ENCODE data around the gene CIZ1. TPM values are rescaled to one million over a fixed set of nuclear protein-coding genes. Genes with fewer than 3 reads are reported as not detected.

The CIZ1 gene
- total RNA-seq, 1 donor from 2014 or later, result 186 TPM

DNA sequence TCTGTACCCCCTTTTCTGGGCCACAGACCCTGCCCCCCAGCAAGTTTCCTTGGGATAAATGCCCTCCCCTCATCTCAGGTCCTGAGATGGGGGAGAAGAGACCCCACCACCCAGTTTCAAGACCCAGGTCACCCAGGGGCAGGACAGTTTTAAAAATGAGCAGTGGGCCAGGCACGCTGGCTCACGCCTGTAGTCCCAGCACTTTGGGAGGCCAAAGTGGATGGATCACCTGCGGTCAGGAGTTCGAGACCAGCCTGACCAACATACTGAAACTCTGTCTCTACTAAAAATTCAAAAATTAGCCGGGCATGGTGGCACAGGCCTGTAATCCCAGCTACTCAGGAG lies 69.9 kb downstream of the CIZ1 start:
- no peak overlapping the region for H3K4me3 Mint-ChIP-seq
- no peak for DNase-seq (ENCODE audit: extremely low spot score, unreplicated experiment)
- peaks cover 15% of the 10 kb centered on the region for H3K4me1 Mint-ChIP-seq (ENCODE audit: unreplicated experiment)
- H3K27ac Mint-ChIP-seq, result no peak overlapping the region
- H3K9me3 Mint-ChIP-seq, result no peaks in the 10 kb centered on the region
- TF ChIP-seq, protein P1, sequence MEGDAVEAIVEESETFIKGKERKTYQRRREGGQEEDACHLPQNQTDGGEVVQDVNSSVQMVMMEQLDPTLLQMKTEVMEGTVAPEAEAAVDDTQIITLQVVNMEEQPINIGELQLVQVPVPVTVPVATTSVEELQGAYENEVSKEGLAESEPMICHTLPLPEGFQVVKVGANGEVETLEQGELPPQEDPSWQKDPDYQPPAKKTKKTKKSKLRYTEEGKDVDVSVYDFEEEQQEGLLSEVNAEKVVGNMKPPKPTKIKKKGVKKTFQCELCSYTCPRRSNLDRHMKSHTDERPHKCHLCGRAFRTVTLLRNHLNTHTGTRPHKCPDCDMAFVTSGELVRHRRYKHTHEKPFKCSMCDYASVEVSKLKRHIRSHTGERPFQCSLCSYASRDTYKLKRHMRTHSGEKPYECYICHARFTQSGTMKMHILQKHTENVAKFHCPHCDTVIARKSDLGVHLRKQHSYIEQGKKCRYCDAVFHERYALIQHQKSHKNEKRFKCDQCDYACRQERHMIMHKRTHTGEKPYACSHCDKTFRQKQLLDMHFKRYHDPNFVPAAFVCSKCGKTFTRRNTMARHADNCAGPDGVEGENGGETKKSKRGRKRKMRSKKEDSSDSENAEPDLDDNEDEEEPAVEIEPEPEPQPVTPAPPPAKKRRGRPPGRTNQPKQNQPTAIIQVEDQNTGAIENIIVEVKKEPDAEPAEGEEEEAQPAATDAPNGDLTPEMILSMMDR (conservative IDR thresholded peaks at IDR 0.05), result no peak
- peaks cover 3% of the 10 kb centered on the region for H3K36me3 Mint-ChIP-seq
- no peaks in the 10 kb centered on the region for H3K27me3 Mint-ChIP-seq

DNA sequence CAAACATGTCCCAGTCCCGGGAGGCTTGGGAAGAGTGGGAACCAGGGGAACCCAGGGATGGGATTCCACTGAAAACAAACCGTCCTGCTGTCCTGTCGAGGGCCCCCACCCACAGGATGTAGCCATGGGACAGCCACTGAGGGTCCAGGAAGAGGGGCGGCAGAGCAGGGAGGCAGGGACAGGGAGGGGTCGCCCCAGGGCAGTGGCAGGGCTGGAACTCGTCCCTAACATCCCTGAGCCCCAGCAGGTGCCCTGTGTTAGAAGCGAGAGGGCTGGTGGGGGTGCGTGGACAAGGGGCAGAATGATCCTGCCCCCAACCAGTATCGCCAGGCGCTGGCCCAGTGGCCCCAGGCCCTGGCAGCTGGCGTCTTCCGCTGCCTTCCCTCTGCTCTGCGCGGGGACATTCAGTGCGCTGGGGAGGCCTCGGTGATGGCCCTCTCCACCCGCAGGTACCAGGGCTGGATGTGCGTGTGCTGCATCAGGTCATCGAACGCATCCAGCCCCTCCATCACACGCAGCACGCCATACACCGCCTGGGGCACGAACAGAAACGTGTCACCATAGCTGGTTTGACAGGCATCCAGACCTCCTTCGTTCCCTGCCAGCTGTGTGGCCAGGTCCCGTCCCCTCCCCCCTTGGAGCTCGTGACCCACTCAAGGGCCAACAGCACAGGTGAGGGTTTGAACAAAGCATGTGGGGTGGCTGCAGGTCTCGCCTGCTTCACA lies 70.5 kb downstream of the CIZ1 start:
- H3K9me3 Mint-ChIP-seq, result no peaks in the 10 kb centered on the region
- no peak overlapping the region for H3K4me3 Mint-ChIP-seq
- H3K4me1 Mint-ChIP-seq (ENCODE audit: unreplicated experiment), result peaks cover 9% of the 10 kb centered on the region
- no peak for DNase-seq (ENCODE audit: extremely low spot score, unreplicated experiment)
- peaks cover 3% of the 10 kb centered on the region for H3K36me3 Mint-ChIP-seq
- H3K27me3 Mint-ChIP-seq, result no peaks in the 10 kb centered on the region
- H3K27ac Mint-ChIP-seq, result no peak overlapping the region
- TF ChIP-seq, protein P1 (conservative IDR thresholded peaks at IDR 0.05), result no peak

DNA sequence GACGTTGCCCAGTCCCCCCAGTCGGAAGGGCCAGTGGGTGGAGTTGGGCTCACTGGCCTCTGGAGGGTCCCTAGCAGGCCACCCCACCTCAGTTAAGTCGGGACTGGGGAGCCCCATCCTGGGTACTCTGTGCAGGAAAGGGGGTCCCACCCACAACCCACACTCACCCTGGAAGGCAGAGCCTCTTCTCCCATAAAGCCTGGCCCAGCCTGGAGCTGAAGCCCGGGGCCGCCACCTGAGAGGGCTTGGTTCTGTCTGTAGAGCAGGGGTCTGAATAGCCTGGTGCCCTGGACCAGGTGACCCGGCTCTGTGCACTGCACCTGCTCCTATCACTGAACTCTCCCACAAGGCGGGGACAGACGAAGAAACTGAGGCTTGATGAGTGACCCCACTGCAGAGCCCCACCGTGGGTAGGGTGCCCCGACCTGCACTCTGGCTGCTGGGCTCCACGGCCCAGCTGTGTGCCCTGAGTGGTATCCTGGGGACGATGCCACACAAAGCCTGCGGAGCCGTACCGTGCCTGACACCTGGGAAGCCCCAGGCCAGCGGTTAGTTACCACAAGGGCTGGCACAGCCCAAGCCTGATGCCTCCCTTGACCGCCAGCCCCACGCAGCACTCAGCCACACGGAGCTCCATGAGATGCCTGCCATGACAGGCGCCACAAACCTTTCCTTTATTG lies 71.2 kb downstream of the CIZ1 start:
- TF ChIP-seq, protein P1 (conservative IDR thresholded peaks at IDR 0.05), result no peak
- H3K9me3 Mint-ChIP-seq, result no peaks in the 10 kb centered on the region
- DNase-seq (ENCODE audit: extremely low spot score, unreplicated experiment), result no peak
- H3K27ac Mint-ChIP-seq, result no peak overlapping the region
- H3K27me3 Mint-ChIP-seq, result no peaks in the 10 kb centered on the region
- peaks cover 3% of the 10 kb centered on the region for H3K36me3 Mint-ChIP-seq
- H3K4me1 Mint-ChIP-seq (ENCODE audit: unreplicated experiment), result peaks cover 6% of the 10 kb centered on the region
- H3K4me3 Mint-ChIP-seq, result no peak overlapping the region

DNA sequence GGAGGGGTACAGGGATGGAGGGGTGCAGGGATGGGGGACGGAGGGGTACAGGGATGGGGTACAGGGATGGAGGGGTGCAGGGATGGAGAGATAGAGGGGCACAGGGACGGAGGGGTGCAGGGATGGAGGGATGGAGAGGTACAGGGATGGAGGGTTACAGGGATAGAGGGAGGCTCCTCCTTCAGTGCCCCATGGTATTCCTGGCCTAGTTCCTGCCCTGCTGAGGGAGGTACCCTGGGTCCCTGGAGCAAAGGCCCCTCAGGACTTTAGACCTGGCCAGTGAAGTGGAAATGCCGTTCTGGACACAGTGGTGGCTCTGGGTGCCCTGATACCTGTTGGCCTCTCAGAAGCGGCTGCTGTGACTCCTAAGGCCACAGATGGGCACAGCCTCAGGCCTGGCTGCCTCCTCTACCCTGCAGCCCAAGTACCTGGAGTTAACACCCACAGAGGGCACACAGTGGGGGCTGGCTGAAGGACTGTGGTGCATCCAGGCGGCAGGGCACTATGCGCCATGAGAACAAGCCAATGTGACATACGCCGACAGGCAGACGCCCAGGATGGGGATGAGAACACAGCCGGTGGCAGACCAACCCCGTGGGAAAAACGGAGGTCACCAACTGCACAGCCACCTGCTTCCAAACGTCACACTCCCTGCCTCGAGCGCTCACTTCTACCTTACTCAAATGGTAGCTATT lies 72.3 kb downstream of the CIZ1 start:
- TF ChIP-seq, protein P1 (conservative IDR thresholded peaks at IDR 0.05), result no peak
- H3K4me3 Mint-ChIP-seq, result no peak overlapping the region
- DNase-seq (ENCODE audit: extremely low spot score, unreplicated experiment), result no peak
- H3K9me3 Mint-ChIP-seq, result no peaks in the 10 kb centered on the region
- no peak overlapping the region for H3K27ac Mint-ChIP-seq
- H3K36me3 Mint-ChIP-seq, result peaks cover 3% of the 10 kb centered on the region
- H3K4me1 Mint-ChIP-seq (ENCODE audit: unreplicated experiment), result peaks cover 6% of the 10 kb centered on the region
- H3K27me3 Mint-ChIP-seq, result no peaks in the 10 kb centered on the region

DNA sequence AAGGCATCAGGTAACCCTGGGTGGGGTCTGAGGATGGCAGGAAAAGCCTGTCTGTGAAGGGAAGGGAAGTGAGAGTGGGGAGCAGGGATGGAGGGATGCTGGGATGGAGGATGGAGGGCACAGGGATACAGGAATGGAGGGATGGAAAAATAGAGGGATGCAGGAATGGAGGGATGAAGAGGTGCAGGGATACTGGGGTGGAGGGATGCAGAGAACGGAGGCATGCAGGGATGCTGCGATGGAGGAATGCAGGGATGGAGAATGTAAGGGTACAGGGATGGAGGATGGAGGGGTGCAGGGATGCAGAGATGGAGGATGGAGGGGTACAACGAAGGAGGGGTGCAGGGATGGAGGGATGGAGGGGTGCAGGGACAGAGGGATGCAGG lies 72.9 kb downstream of the CIZ1 start:
- no peak overlapping the region for H3K4me3 Mint-ChIP-seq
- TF ChIP-seq, protein P1 (conservative IDR thresholded peaks at IDR 0.05), result no peak

More for the DNA sequence above, 72.9 kb downstream of the CIZ1 start:
- Mint-ChIP-seq H3K4me1 (ENCODE audit: unreplicated experiment) (peaks cover 6% of the 10 kb centered on the region), H3K27me3 (no peaks in the 10 kb centered on the region), H3K9me3 (no peaks in the 10 kb centered on the region), H3K27ac (no peak overlapping the region), H3K36me3 (peaks cover 6% of the 10 kb centered on the region)
- no peak for DNase-seq (ENCODE audit: extremely low spot score, unreplicated experiment)
